ENCODE data around the gene HOXD9. TPM values are rescaled to one million over a fixed set of nuclear protein-coding genes. Genes with fewer than 3 reads are reported as not detected.
A peak's percentile ranks its signal among the peaks of the same experiment; 100 is the strongest.

HOXD9 gene
- total RNA-seq, 1 donor from 2014 or later, result 0.16 TPM

- no peak overlapping the region for H3K4me3 ChIP-seq
- intact Hi-C loops (cut with micrococcal nuclease), result no loop called here
- H3K36me3 ChIP-seq, result no peaks in the 10 kb centered on the region
- no peak for TF ChIP-seq CTCF (IDR thresholded peaks at IDR 0.05; ENCODE audit: borderline replicate concordance)
- peaks cover 100% of the 10 kb centered on the region for H3K27me3 ChIP-seq (ENCODE audit: low read depth)
- H3K9me3 ChIP-seq (replicated peaks), result no peaks in the 10 kb centered on the region
- DNase-seq, result no peak
- H3K27ac ChIP-seq (replicated peaks), result no peak overlapping the region
- H3K4me1 ChIP-seq, result peaks cover 26% of the 10 kb centered on the region
Measured at GRCh38 chr2:176076063-176076462, 46.5 kb upstream of the HOXD9 start.

GRCh38 chr2:176076796-176077195 lies 45.7 kb upstream of the HOXD9 start:
- H3K27ac ChIP-seq (replicated peaks), result no peak overlapping the region
- no peak for DNase-seq
- no peaks in the 10 kb centered on the region for H3K36me3 ChIP-seq
- H3K4me1 ChIP-seq, result peaks cover 26% of the 10 kb centered on the region
- intact Hi-C loops (cut with micrococcal nuclease), result no loop called here
- TF ChIP-seq CTCF (IDR thresholded peaks at IDR 0.05; ENCODE audit: borderline replicate concordance), result no peak
- H3K9me3 ChIP-seq (replicated peaks), result peaks cover 2% of the 10 kb centered on the region
- peaks cover 100% of the 10 kb centered on the region for H3K27me3 ChIP-seq (ENCODE audit: low read depth)
- H3K4me3 ChIP-seq, result no peak overlapping the region

- Histone ChIP-seq H3K27ac (replicated peaks) (no peak overlapping the region), H3K9me3 (replicated peaks) (peaks cover 6% of the 10 kb centered on the region), H3K36me3 (no peaks in the 10 kb centered on the region), H3K4me3 (no peak overlapping the region), H3K27me3 (ENCODE audit: low read depth) (peaks cover 100% of the 10 kb centered on the region), H3K4me1 (peaks cover 35% of the 10 kb centered on the region)
- no peak for TF ChIP-seq CTCF (IDR thresholded peaks at IDR 0.05; ENCODE audit: borderline replicate concordance)
- no peak for DNase-seq
- intact Hi-C loops (cut with micrococcal nuclease), result no loop called here
Measured at GRCh38 chr2:176078541-176079284, 43.8 kb upstream of the HOXD9 start.

- H3K27ac ChIP-seq (replicated peaks), result no peak overlapping the region
- intact Hi-C loops (cut with micrococcal nuclease), result no loop called here
- H3K36me3 ChIP-seq, result no peaks in the 10 kb centered on the region
- H3K27me3 ChIP-seq (ENCODE audit: low read depth), result peaks cover 100% of the 10 kb centered on the region
- TF ChIP-seq CTCF (IDR thresholded peaks at IDR 0.05; ENCODE audit: borderline replicate concordance), result no peak
- H3K4me3 ChIP-seq, result peak overlapping the region; percentile 50
- DNase-seq, result no peak
- H3K4me1 ChIP-seq, result peaks cover 35% of the 10 kb centered on the region
- peaks cover 6% of the 10 kb centered on the region for H3K9me3 ChIP-seq (replicated peaks)
Measured at GRCh38 chr2:176079285-176079830, 43.2 kb upstream of the HOXD9 start.

- Histone ChIP-seq H3K27ac (replicated peaks) (no peak overlapping the region), H3K4me3 (peak overlapping the region; percentile 50), H3K36me3 (no peaks in the 10 kb centered on the region), H3K4me1 (peaks cover 39% of the 10 kb centered on the region), H3K9me3 (replicated peaks) (peaks cover 6% of the 10 kb centered on the region), H3K27me3 (ENCODE audit: low read depth) (peaks cover 100% of the 10 kb centered on the region)
- peak; percentile 69 for TF ChIP-seq CTCF (IDR thresholded peaks at IDR 0.05; ENCODE audit: borderline replicate concordance)
- intact Hi-C loops (cut with micrococcal nuclease), result no loop called here
- no peak for DNase-seq
Measured at GRCh38 chr2:176079831-176080539, 42.5 kb upstream of the HOXD9 start.

Data from left ventricle myocardium inferior (tissue), 1 donor.